GM12878 (cell line): ENCODE measurements around the gene TGFBR3. TPM values are rescaled to one million over a fixed set of nuclear protein-coding genes. Genes with fewer than 3 reads are reported as not detected.

Source experiments
- ATAC-seq: fragments of 200-7000 bp; cut with Tn5 transposase; 3 replicates; pipeline ENCODE4 v1.9.1; 2020; ENCODE audit warnings: mild to moderate bottlenecking, moderate library complexity
- BruUV-seq: library from RNA; stranded (reverse); fragments of 400-500 nt; replicated peaks from 2 replicates; lab custom pipeline; 2021; lab: Mats Ljungman, UMichigan
- CTCF ChIA-PET: fragments of 300-600 bp; sonication (Branson Sonifier 250); formaldehyde crosslinking; extraction: SDS; loops from one replicate; lab custom pipeline; 2021; ENCODE audit warnings: inconsistent platforms; lab: Yijun Ruan, JAX
- POLR2A ChIA-PET: fragments of 350-600 bp; formaldehyde crosslinking; extraction: SDS; loops from one replicate; lab custom pipeline; 2021; ENCODE audit warnings: inconsistent platforms; lab: Charles Lee
- RAD21 ChIA-PET: fragments of 300-600 bp; sonication (Branson Sonifier 250); formaldehyde crosslinking; loops from one replicate; lab custom pipeline; 2023; ENCODE audit warnings: antibody characterized with exemption; ENCODE audit not compliant: unreplicated experiment; lab: Charles Lee
- SMC1A ChIA-PET: fragments of 300-600 bp; sonication (Branson Sonifier 250); formaldehyde crosslinking; loops from one replicate; lab custom pipeline; 2023; ENCODE audit not compliant: unreplicated experiment, uncharacterized antibody; lab: Charles Lee
- DNase-seq: peaks from one replicate; pipeline ENCODE4 v3.0.0-alpha.2; 2011; ENCODE audit warnings: low read depth, low spot score
- FAIRE-seq: peaks from 3 replicates; lab custom pipeline; 2011; peaks lifted over from hg19 to GRCh38; lab: Jason Lieb, UNC
- H2AFZ ChIP-seq: 2 replicates; pipeline ENCODE4 v1.6.0; 2011; ENCODE audit warnings: low read depth, low read length, control low read depth; ENCODE audit not compliant: control insufficient read depth
- H3K27ac ChIP-seq: 2 replicates; pipeline ENCODE4 v1.5.1; 2011; ENCODE audit warnings: control low read depth; ENCODE audit not compliant: control insufficient read depth, insufficient read depth
- H3K27me3 ChIP-seq, 2 experiments: replicated peaks in 1 of 2; 2 replicates each; pipeline versions ENCODE4 v1.6.0 to v1.6.1; 2011; ENCODE audit warnings: low read length in 1 of 2; ENCODE audit not compliant: control insufficient read depth in 2 of 2, insufficient read depth in 2 of 2
- H3K36me3 ChIP-seq, 2 experiments: 2 replicates each; pipeline ENCODE4 v1.5.1; 2011; ENCODE audit warnings: low read length in 1 of 2; ENCODE audit not compliant: control insufficient read depth in 2 of 2, insufficient read depth in 2 of 2
- H3K4me1 ChIP-seq: 2 replicates; pipeline ENCODE4 v1.6.1; 2011; ENCODE audit warnings: mild to moderate bottlenecking, low read length, moderate library complexity, mixed read lengths; ENCODE audit not compliant: control insufficient read depth, insufficient read depth
- H3K4me2 ChIP-seq: 2 replicates; pipeline ENCODE4 v1.6.0; 2011; ENCODE audit warnings: control low read depth; ENCODE audit not compliant: control insufficient read depth, insufficient read depth
- H3K4me3 ChIP-seq: fragments of 200-600 bp; sonication (generic); 2 replicates; pipeline ENCODE4 v1.5.1; 2016
- H3K79me2 ChIP-seq: 2 replicates; pipeline ENCODE4 v1.6.0; 2011; ENCODE audit warnings: low read length; ENCODE audit not compliant: control insufficient read depth, insufficient read depth
- H3K9ac ChIP-seq: 2 replicates; pipeline ENCODE4 v1.8.0; 2011; ENCODE audit warnings: low read length, control low read depth, mixed read lengths; ENCODE audit not compliant: control insufficient read depth, insufficient read depth
- H3K9me3 ChIP-seq: replicated peaks from 3 replicates; pipeline ENCODE4 v1.5.1; 2011; ENCODE audit warnings: mild to moderate bottlenecking, low read length; ENCODE audit not compliant: control insufficient read depth, insufficient read depth
- H4K20me1 ChIP-seq: 2 replicates; pipeline ENCODE4 v1.6.0; 2011; ENCODE audit not compliant: control insufficient read depth, insufficient read depth
- CEBPZ ChIP-seq: fragments of 150-350 bp; IDR thresholded peaks from 2 replicates; pipeline ENCODE4 v1.6.1; 2016; ENCODE audit warnings: low read depth, low read length
- DPF2 ChIP-seq: fragments of 450-650 bp; IDR thresholded peaks from 2 replicates; pipeline ENCODE4 v1.6.1; 2017; ENCODE audit warnings: mild to moderate bottlenecking
- RELA ChIP-seq: fragments of 450-650 bp; IDR thresholded peaks from 2 replicates; pipeline ENCODE4 v1.8.0; 2014; ENCODE audit warnings: borderline replicate concordance; ENCODE audit not compliant: partially characterized antibody
- STAT1 ChIP-seq: fragments of 450-650 bp; conservative IDR thresholded peaks from 2 replicates; pipeline ENCODE4 v1.6.1; 2014; ENCODE audit warnings: antibody characterized with exemption, mild to moderate bottlenecking
- WGBS: methylation state at CpG from one replicate; pipeline ENCODE4 v1.1.6; 2016; ENCODE audit warnings: low lambda C conversion rate; ENCODE audit not compliant: insufficient replicate concordance, insufficient coverage; ENCODE audit errors: missing lambda C conversion rate; 5-methylcytosine and 5-hydroxymethylcytosine counted together
- in situ Hi-C: fragments of 300-500 bp; cut with MboI; formaldehyde crosslinking; loops from 9 replicates; pipeline ENCODE4 v1.14.3; 2018; ENCODE audit warnings: mixed read lengths
- intact Hi-C: fragments of 100-400 bp; cut with micrococcal nuclease; formaldehyde crosslinking; loops from one replicate; pipeline ENCODE4 v1.14.2; 2022; ENCODE audit not compliant: unreplicated experiment
- polyA plus RNA-seq, 11 experiments: library from polyadenylated mRNA; depleted of rRNA in 4 of 11; unstranded in 6 of 11; stranded (reverse) in 5 of 11; fragments of >200 nt; fragmentation: Nextera tagmentation in 4 of 11; fragmentation: Illumina TruSeq in 1 of 11; extraction: Ambion mirVana in 4 of 11; extraction: Trizol in 1 of 11; gene quantifications; 1 replicate in 1 of 11; 2 replicates in 10 of 11; pipeline versions ENCODE4 v1.2.1 to v1.2.3, GENCODE V29; 2011 to 2016; ENCODE audit warnings: inconsistent platforms in 2 of 11, missing spikeins in 2 of 11, low read depth in 1 of 11
- total RNA-seq, 4 experiments: library from RNA; depleted of rRNA in 3 of 4; stranded (reverse); fragments of >200 nt in 3 of 4; fragmentation: Illumina TruSeq in 1 of 4; extraction: Trizol in 1 of 4; gene quantifications; 2 replicates each; pipeline versions ENCODE4 v1.2.1 to v1.2.3, GENCODE V29; 2013 to 2021

TGFBR3 gene
- total and polyA plus RNA-seq, 10 of the 15 experiments (the other 5 are each of a cell fraction or from before 2014, with no cell fraction given), result 2.7 to 16.5 (median 12.6) TPM

GRCh38 chr1:91725989-91726721, 159.8 kb downstream of the TGFBR3 start:
- no peak for TF ChIP-seq STAT1
- no peak for TF ChIP-seq RELA
- TF ChIP-seq DPF2, result no peak
- no peak for TF ChIP-seq CEBPZ
- no TSS peak for BruUV-seq
- intact Hi-C loops (no loop called here), in situ Hi-C loops (no loop called here)
- no peaks in the 10 kb centered on the region for H4K20me1 ChIP-seq
- no peak overlapping the region for H3K4me3 ChIP-seq
- no peaks in the 10 kb centered on the region for H3K79me2 ChIP-seq
- H3K9ac ChIP-seq, result no peak overlapping the region
- peaks cover 11% of the 10 kb centered on the region for H3K4me1 ChIP-seq
- DNase-seq, result no peak
- FAIRE-seq, result no peak
- H3K27ac ChIP-seq, result no peak overlapping the region
- 81% methylated on average over 7 of the region's 7 CpGs for WGBS
- H3K27me3 ChIP-seq, result no peaks in the 10 kb centered on the region
- H2AFZ ChIP-seq, result no peak overlapping the region
- CTCF ChIA-PET, result no interaction called here
- H3K36me3 ChIP-seq, result no peaks in the 10 kb centered on the region
- no peak for ATAC-seq
- H3K4me2 ChIP-seq, result no peak overlapping the region
- RAD21 ChIA-PET, result no interaction called here
- SMC1A ChIA-PET, result interaction anchor here (0.7 to 1.3 kb wide), 3 partner anchors 11 to 19 kb away, joined by 3 to 4 read pairs (median 4); no protein-coding TSS in a partner anchor
- POLR2A ChIA-PET, result no interaction called here
- H3K9me3 ChIP-seq, result no peaks in the 10 kb centered on the region
